Neural progenitor cell (in vitro differentiated cells): ENCODE data around the gene APEH.

Experiments used
- EZH2phosphoT487 ChIP-seq: fragments of 200-600 bp; sonication (generic); IDR thresholded peaks from 2 replicates; pipeline ENCODE4 v1.6.1; 2017; ENCODE audit warnings: antibody characterized with exemption
- TF ChIP-seq, protein P1 (sequence below): fragments of 200-600 bp; sonication (generic); IDR thresholded peaks from 2 replicates; pipeline ENCODE4 v1.5.1; 2017; ENCODE audit warnings: antibody characterized with exemption, mild to moderate bottlenecking

GRCh38 chr3:49700014-49700413, 25.9 kb downstream of the APEH start:
- TF ChIP-seq, protein P1, sequence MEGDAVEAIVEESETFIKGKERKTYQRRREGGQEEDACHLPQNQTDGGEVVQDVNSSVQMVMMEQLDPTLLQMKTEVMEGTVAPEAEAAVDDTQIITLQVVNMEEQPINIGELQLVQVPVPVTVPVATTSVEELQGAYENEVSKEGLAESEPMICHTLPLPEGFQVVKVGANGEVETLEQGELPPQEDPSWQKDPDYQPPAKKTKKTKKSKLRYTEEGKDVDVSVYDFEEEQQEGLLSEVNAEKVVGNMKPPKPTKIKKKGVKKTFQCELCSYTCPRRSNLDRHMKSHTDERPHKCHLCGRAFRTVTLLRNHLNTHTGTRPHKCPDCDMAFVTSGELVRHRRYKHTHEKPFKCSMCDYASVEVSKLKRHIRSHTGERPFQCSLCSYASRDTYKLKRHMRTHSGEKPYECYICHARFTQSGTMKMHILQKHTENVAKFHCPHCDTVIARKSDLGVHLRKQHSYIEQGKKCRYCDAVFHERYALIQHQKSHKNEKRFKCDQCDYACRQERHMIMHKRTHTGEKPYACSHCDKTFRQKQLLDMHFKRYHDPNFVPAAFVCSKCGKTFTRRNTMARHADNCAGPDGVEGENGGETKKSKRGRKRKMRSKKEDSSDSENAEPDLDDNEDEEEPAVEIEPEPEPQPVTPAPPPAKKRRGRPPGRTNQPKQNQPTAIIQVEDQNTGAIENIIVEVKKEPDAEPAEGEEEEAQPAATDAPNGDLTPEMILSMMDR = no peak
- TF ChIP-seq EZH2phosphoT487 = no peak
